A549 (cell line): ENCODE results near the gene ANKHD1. TPM values are rescaled to one million over a fixed set of nuclear protein-coding genes. Genes with fewer than 3 reads are reported as not detected.

ENCODE experiments used
- ATAC-seq, 2 experiments: fragments of 200-7000 bp in 1 of 2; fragments of >200 bp in 1 of 2; cut with Nextera tagmentation in 1 of 2; cut with Tn5 transposase in 1 of 2; 3 replicates each; pipeline versions ENCODE4 v1.8.0 to v1.9.1; 2018 to 2020; ENCODE audit warnings: mild to moderate bottlenecking in 1 of 2, moderate library complexity in 1 of 2
- CTCF ChIA-PET: fragments of 300-600 bp; sonication (Branson Sonifier 250); formaldehyde crosslinking; extraction: SDS; loops from one replicate; lab custom pipeline; 2021; ENCODE audit warnings: antibody characterized with exemption, inconsistent platforms; lab: Yijun Ruan, JAX
- POLR2A ChIA-PET: fragments of 350-600 bp; formaldehyde crosslinking; extraction: SDS; loops from one replicate; lab custom pipeline; 2021; ENCODE audit warnings: antibody characterized with exemption, inconsistent platforms; lab: Yijun Ruan, JAX
- DNase-seq, 2 experiments: peaks; one replicate each; pipeline versions ENCODE4 v3.0.0 to v3.0.0-alpha.2; 2011 to 2016; ENCODE audit warnings: low read depth in 1 of 2, low spot score in 1 of 2
- FAIRE-seq: peaks from 2 replicates; lab custom pipeline; 2011; peaks lifted over from hg19 to GRCh38; lab: Jason Lieb, UNC
- H3K27ac ChIP-seq, 2 experiments: fragments of >200 bp; sonication (Bioruptor Twin); formaldehyde crosslinking; 3 replicates each; pipeline ENCODE4 v1.5.1; 2016 to 2017
- H3K4me1 ChIP-seq: fragments of >200 bp; sonication (Bioruptor Twin); formaldehyde crosslinking; 3 replicates; pipeline ENCODE4 v1.6.1; 2016
- H3K4me2 ChIP-seq: fragments of >200 bp; sonication (Bioruptor Twin); formaldehyde crosslinking; 3 replicates; pipeline ENCODE4 v1.6.1; 2016
- H3K4me3 ChIP-seq: fragments of >200 bp; sonication (Bioruptor Twin); formaldehyde crosslinking; 3 replicates; pipeline ENCODE4 v1.5.1; 2016
- H3K9me3 ChIP-seq: fragments of >200 bp; sonication (Bioruptor Twin); formaldehyde crosslinking; 3 replicates; pipeline ENCODE4 v1.6.1; 2016
- ATOH8 ChIP-seq: fragments of 250-450 bp; sonication (Bioruptor Pico); IDR thresholded peaks from 2 replicates; pipeline ENCODE4 v1.5.0; 2020; ENCODE audit warnings: low read depth, mild to moderate bottlenecking, moderate library complexity
- BHLHE40 ChIP-seq: IDR thresholded peaks from 2 replicates; pipeline ENCODE4 v1.6.1; 2012; ENCODE audit warnings: low read depth, low read length, inconsistent platforms
- CEBPB ChIP-seq, 2 experiments: fragments of >200 bp in 1 of 2; sonication (Bioruptor Twin) in 1 of 2; formaldehyde crosslinking in 1 of 2; IDR thresholded peaks; 2 replicates each; pipeline ENCODE4 v1.6.1; 2012 to 2016
- CTCF ChIP-seq: fragments of >200 bp; sonication (Bioruptor Twin); formaldehyde crosslinking; IDR thresholded peaks from 3 replicates; pipeline ENCODE4 v1.5.1; 2016
- EHMT2 ChIP-seq: fragments of 200-600 bp; sonication (generic); IDR thresholded peaks from 2 replicates; pipeline ENCODE4 v1.6.1; 2016; ENCODE audit warnings: antibody characterized with exemption, low read depth, mild to moderate bottlenecking, moderate library complexity
- EP300 ChIP-seq, 2 experiments: fragments of >200 bp; sonication (Bioruptor Twin); formaldehyde crosslinking; IDR thresholded peaks; 2 replicates in 1 of 2; 3 replicates in 1 of 2; pipeline ENCODE4 v1.6.1; 2016 to 2017
- ESRRA ChIP-seq: fragments of 150-350 bp; IDR thresholded peaks from 2 replicates; pipeline ENCODE4 v1.6.1; 2014; ENCODE audit warnings: mild to moderate bottlenecking, low read length, borderline replicate concordance
- HOXA7 ChIP-seq: fragments of 250-450 bp; sonication (Bioruptor Pico); IDR thresholded peaks from 2 replicates; pipeline ENCODE4 v1.5.0; 2020; ENCODE audit warnings: mild to moderate bottlenecking, moderate library complexity
- HOXB5 ChIP-seq: fragments of 250-450 bp; sonication (Bioruptor Pico); IDR thresholded peaks from 2 replicates; pipeline ENCODE4 v1.5.0; 2020; ENCODE audit warnings: mild to moderate bottlenecking, moderate library complexity
- JUNB ChIP-seq: fragments of >200 bp; sonication (Bioruptor Twin); formaldehyde crosslinking; IDR thresholded peaks from 2 replicates; pipeline ENCODE4 v1.6.1; 2016
- MAFK ChIP-seq: fragments of 450-650 bp; IDR thresholded peaks from 2 replicates; pipeline ENCODE4 v1.6.1; 2014; ENCODE audit not compliant: partially characterized antibody
- MAZ ChIP-seq: fragments of 150-350 bp; IDR thresholded peaks from 2 replicates; pipeline ENCODE4 v1.6.1; 2014; ENCODE audit warnings: antibody characterized with exemption, low read depth, low read length, borderline replicate concordance
- MYC ChIP-seq: IDR thresholded peaks from 2 replicates; pipeline ENCODE4 v1.6.1; 2012; ENCODE audit warnings: mild to moderate bottlenecking, inconsistent platforms, low read length, improper control_type of control experiment, borderline replicate concordance
- NPAS2 ChIP-seq: fragments of 250-450 bp; sonication (Bioruptor Pico); IDR thresholded peaks from 2 replicates; pipeline ENCODE4 v1.8.0; 2022; ENCODE audit warnings: mild to moderate bottlenecking, moderate library complexity, borderline replicate concordance
- PHF8 ChIP-seq: fragments of 200-600 bp; sonication (generic); IDR thresholded peaks from 2 replicates; pipeline ENCODE4 v1.6.1; 2016; ENCODE audit warnings: low read depth, mild to moderate bottlenecking, antibody characterized with exemption, moderate library complexity, borderline replicate concordance
- RAD21 ChIP-seq, 2 experiments: fragments of >200 bp in 1 of 2; sonication (Bioruptor Twin) in 1 of 2; formaldehyde crosslinking in 1 of 2; IDR thresholded peaks in 1 of 2; conservative IDR thresholded peaks in 1 of 2; 2 replicates in 1 of 2; 3 replicates in 1 of 2; pipeline ENCODE4 v1.6.1; 2012 to 2018; ENCODE audit warnings: inconsistent platforms in 1 of 2
- RNF2 ChIP-seq: fragments of 200-600 bp; sonication (generic); IDR thresholded peaks from 2 replicates; pipeline ENCODE4 v1.6.1; 2016; ENCODE audit warnings: low read depth, mild to moderate bottlenecking, antibody characterized with exemption, moderate library complexity, borderline replicate concordance
- USF2 ChIP-seq: fragments of 450-650 bp; IDR thresholded peaks from 2 replicates; pipeline ENCODE4 v1.6.1; 2014; ENCODE audit warnings: antibody characterized with exemption
- ZNF302 ChIP-seq: fragments of 250-450 bp; sonication (Bioruptor Pico); IDR thresholded peaks from 2 replicates; pipeline ENCODE4 v1.9.0; 2021; ENCODE audit warnings: inconsistent platforms, mild to moderate bottlenecking, moderate library complexity
- ZSCAN20 ChIP-seq: fragments of 250-450 bp; sonication (Bioruptor Pico); IDR thresholded peaks from 2 replicates; pipeline ENCODE4 v1.8.0; 2022; ENCODE audit warnings: mild to moderate bottlenecking, moderate library complexity
- WGBS: methylation state at CpG from one replicate; pipeline ENCODE4 v1.1.6; 2017; ENCODE audit errors: missing lambda C conversion rate; 5-methylcytosine and 5-hydroxymethylcytosine counted together
- polyA plus RNA-seq, 4 experiments: library from polyadenylated mRNA; depleted of rRNA in 3 of 4; stranded (reverse); fragments of >200 nt; fragmentation: RNase III in 1 of 4; extraction: RNeasy Plus Mini Kit Qiagen cat#74134 plus additional on column Dnase treatment in 1 of 4; gene quantifications; 2 replicates in 3 of 4; 3 replicates in 1 of 4; pipeline ENCODE4 v1.2.3, GENCODE V29; 2011 to 2017
- TF ChIP-seq, protein P1 (sequence below): fragments of >200 bp; sonication (Bioruptor Twin); formaldehyde crosslinking; IDR thresholded peaks from 2 replicates; pipeline ENCODE4 v1.6.1; 2016
- TF ChIP-seq, protein P2 (sequence below): fragments of >200 bp; sonication (Bioruptor Twin); formaldehyde crosslinking; IDR thresholded peaks from 3 replicates; pipeline ENCODE4 v1.6.1; 2016
- TF ChIP-seq, protein P3 (sequence below): fragments of 250-450 bp; sonication (Bioruptor Pico); IDR thresholded peaks from 2 replicates; pipeline ENCODE4 v1.5.0; 2021; ENCODE audit warnings: mild to moderate bottlenecking, moderate library complexity, borderline replicate concordance

Gene ANKHD1
- polyA plus RNA-seq, 2 of the 4 experiments (the other 2 are of a cell fraction): 46.9 to 94.1 TPM

GRCh38 chr5:140557136-140557805 lies 155.6 kb downstream of the ANKHD1 start, which contains the start of gene SRA1 (continued):
- no peak for TF ChIP-seq ZSCAN20 (CRISPR knock-in tag)
- TF ChIP-seq MAZ: no peak
- 0 out of 2 replicates have a peak, but pooled peaks have one; percentile 26 for TF ChIP-seq USF2
- TF ChIP-seq HOXB5 (CRISPR knock-in tag): 0 out of 2 replicates have a peak, but pooled peaks have one; percentile 41
- peak; percentile 87; the same call in 1 of the 2 replicates for TF ChIP-seq PHF8
- no peak for TF ChIP-seq EHMT2
- TF ChIP-seq, all 56 proteins: peak for 15

- 81% methylated on average over 3 of the region's 3 CpGs for WGBS
- DNase-seq (no peak), ATAC-seq (no peak), FAIRE-seq (no peak)
- Histone ChIP-seq H3K4me1 (peaks cover 31% of the 10 kb centered on the region), H3K27ac (peak overlapping the region; percentile 89 to 96), H3K4me2 (peak overlapping the region; percentile 86), H3K4me3 (peak overlapping the region; percentile 75), H3K9me3 (no peaks in the 10 kb centered on the region)
- TF ChIP-seq RNF2: no peak
- no peak for TF ChIP-seq EP300 (IDR thresholded peaks at IDR 0.05)
- TF ChIP-seq ESRRA: no peak
- no peak for TF ChIP-seq JUNB
- TF ChIP-seq, protein P1, sequence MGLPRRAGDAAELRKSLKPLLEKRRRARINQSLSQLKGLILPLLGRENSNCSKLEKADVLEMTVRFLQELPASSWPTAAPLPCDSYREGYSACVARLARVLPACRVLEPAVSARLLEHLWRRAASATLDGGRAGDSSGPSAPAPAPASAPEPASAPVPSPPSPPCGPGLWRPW: no peak
- TF ChIP-seq CEBPB (IDR thresholded peaks at IDR 0.05): no peak
- no peak for TF ChIP-seq HOXA7 (CRISPR knock-in tag)
- no peak for TF ChIP-seq ZNF302
- TF ChIP-seq, protein P2, sequence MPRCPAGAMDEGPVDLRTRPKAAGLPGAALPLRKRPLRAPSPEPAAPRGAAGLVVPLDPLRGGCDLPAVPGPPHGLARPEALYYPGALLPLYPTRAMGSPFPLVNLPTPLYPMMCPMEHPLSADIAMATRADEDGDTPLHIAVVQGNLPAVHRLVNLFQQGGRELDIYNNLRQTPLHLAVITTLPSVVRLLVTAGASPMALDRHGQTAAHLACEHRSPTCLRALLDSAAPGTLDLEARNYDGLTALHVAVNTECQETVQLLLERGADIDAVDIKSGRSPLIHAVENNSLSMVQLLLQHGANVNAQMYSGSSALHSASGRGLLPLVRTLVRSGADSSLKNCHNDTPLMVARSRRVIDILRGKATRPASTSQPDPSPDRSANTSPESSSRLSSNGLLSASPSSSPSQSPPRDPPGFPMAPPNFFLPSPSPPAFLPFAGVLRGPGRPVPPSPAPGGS: no peak
- no peak for TF ChIP-seq MAFK
- ChIA-PET CTCF (interaction anchor here (0.7 to 2.0 kb wide), 5 partner anchors 9 to 88 kb away, joined by 3 to 8 read pairs (median 4); partner anchors contain the start of gene EIF4EBP3), POLR2A (interaction anchor here (0.6 to 2.9 kb wide), 13 partner anchors 10 to 313 kb away, joined by 3 to 32 read pairs (median 5); partner anchors contain the start of genes EIF4EBP3, HARS1, HARS2 and IK)
Observed at GRCh38 chr5:140557965-140558364, 156.3 kb downstream of the ANKHD1 start.

DNA sequence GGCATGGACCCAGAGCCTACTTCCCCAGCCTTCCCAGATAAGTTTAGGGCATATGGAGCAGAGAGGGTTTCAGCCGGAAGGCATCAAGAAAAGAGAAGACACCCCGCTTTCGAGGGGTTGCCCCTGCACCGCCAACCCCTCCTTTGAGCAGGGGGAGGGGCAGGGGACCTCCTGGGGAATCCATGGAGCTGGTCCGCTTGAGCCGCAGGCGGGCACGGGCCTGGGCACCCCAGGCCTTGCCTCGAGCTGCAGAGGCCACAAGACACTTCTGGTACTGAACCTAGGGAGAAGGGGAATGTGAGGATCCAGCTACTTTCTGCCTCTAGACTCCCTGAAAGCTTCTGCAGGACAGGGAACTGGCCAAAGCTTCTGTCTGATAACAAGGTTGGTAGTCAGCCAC lies 156.9 kb downstream of the ANKHD1 start:
- ATAC-seq: no peak
- ChIA-PET POLR2A (interaction anchor here (0.6 to 2.5 kb wide), 2 partner anchors 11 to 89 kb away, joined by 3 to 32 read pairs; partner anchors contain the start of genes EIF4EBP3 and IK), CTCF (interaction anchor here (0.9 to 2.0 kb wide), 5 partner anchors 8 to 87 kb away, joined by 3 to 8 read pairs (median 5); partner anchors contain the start of genes EIF4EBP3 and TMCO6)
- DNase-seq: no peak
- H3K4me3 ChIP-seq: no peak overlapping the region
- H3K4me1 ChIP-seq: peaks cover 34% of the 10 kb centered on the region
- WGBS: 90% methylated on average over 9 of the region's 9 CpGs
- H3K27ac ChIP-seq: peak overlapping the region in 1 of 2 experiments; percentile 96; a peak in 4 of 6 replicates
- H3K9me3 ChIP-seq: no peaks in the 10 kb centered on the region
- FAIRE-seq: no peak
- H3K4me2 ChIP-seq: no peak overlapping the region
- TF ChIP-seq BHLHE40: no peak
- no peak for TF ChIP-seq ATOH8 (CRISPR knock-in tag)
- no peak for TF ChIP-seq CTCF
- no peak for TF ChIP-seq RNF2
- no peak for TF ChIP-seq RAD21 (conservative IDR thresholded peaks at IDR 0.05 in 1 of 2, IDR thresholded peaks at IDR 0.05 in 1 of 2)
- no peak for TF ChIP-seq USF2
- TF ChIP-seq, protein P1: no peak
- no peak for TF ChIP-seq ESRRA
- TF ChIP-seq, protein P3, sequence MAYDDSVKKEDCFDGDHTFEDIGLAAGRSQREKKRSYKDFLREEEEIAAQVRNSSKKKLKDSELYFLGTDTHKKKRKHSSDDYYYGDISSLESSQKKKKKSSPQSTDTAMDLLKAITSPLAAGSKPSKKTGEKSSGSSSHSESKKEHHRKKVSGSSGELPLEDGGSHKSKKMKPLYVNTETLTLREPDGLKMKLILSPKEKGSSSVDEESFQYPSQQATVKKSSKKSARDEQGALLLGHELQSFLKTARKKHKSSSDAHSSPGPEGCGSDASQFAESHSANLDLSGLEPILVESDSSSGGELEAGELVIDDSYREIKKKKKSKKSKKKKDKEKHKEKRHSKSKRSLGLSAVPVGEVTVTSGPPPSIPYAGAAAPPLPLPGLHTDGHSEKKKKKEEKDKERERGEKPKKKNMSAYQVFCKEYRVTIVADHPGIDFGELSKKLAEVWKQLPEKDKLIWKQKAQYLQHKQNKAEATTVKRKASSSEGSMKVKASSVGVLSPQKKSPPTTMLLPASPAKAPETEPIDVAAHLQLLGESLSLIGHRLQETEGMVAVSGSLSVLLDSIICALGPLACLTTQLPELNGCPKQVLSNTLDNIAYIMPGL (CRISPR knock-in tag): no peak
- no peak for TF ChIP-seq NPAS2 (CRISPR knock-in tag)
- TF ChIP-seq JUNB: no peak
- no peak for TF ChIP-seq MYC
